Thoracic aorta (tissue), 2 donors: ENCODE results near the gene IMMT. TPM values are rescaled to one million over a fixed set of nuclear protein-coding genes. Genes with fewer than 3 reads are reported as not detected.

ENCODE experiments used
- ATAC-seq: fragments of 150-250 bp; one replicate; pipeline ENCODE4 v1.8.0; 2017; ENCODE audit warnings: low read depth; ENCODE audit not compliant: insufficient number of reproducible peaks, low FRiP score
- DNase-seq: peaks from one replicate; pipeline ENCODE4 v3.0.0-alpha.2; 2020; ENCODE audit warnings: low spot score
- H3K27ac ChIP-seq, 2 donors: fragments of 200-600 bp; sonication (generic); 1 replicate in 1 of 2; 2 replicates in 1 of 2; pipeline ENCODE4 v1.5.1; 2016; ENCODE audit warnings: mild to moderate bottlenecking in 2 of 2, moderate library complexity in 2 of 2
- H3K27me3 ChIP-seq: fragments of 200-600 bp; sonication (generic); replicated peaks from 2 replicates; pipeline ENCODE4 v1.6.0; 2016; ENCODE audit warnings: mild to moderate bottlenecking; ENCODE audit not compliant: insufficient read depth
- H3K36me3 ChIP-seq: fragments of 200-600 bp; sonication (generic); one replicate; pipeline ENCODE4 v1.5.1; 2016
- H3K4me1 ChIP-seq, 2 donors: fragments of 200-600 bp; sonication (generic); 1 replicate in 1 of 2; 2 replicates in 1 of 2; pipeline versions ENCODE4 v1.5.1 to v1.6.0; 2016; ENCODE audit warnings: low read depth in 2 of 2, mild to moderate bottlenecking in 1 of 2; ENCODE audit not compliant: control insufficient read depth in 1 of 2
- H3K4me3 ChIP-seq: fragments of 200-600 bp; sonication (generic); 2 replicates; pipeline ENCODE4 v1.5.1; 2016; ENCODE audit warnings: mild to moderate bottlenecking
- H3K9me3 ChIP-seq: fragments of 200-600 bp; sonication (generic); 2 replicates; pipeline ENCODE4 v1.5.1; 2016
- CTCF ChIP-seq: fragments of 200-600 bp; sonication (generic); IDR thresholded peaks from one replicate; pipeline ENCODE4 v1.5.1; 2019; ENCODE audit warnings: antibody characterized with exemption
- total RNA-seq, 2 donors: library from RNA; depleted of rRNA; stranded (reverse); fragments of >200 nt; gene quantifications; one replicate each; pipeline versions ENCODE4 v1.1.0 to v1.2.3, GENCODE V29; 2016

IMMT gene
- total RNA-seq, 2 donors from 2014 or later, result 33.3 to 54.7 TPM

- no peak for ATAC-seq
- DNase-seq, result no peak
- Histone ChIP-seq H3K36me3 (peaks cover 65% of the 10 kb centered on the region), H3K9me3 (no peaks in the 10 kb centered on the region), H3K4me3 (no peak overlapping the region), H3K4me1 (no peaks in the 10 kb centered on the region), H3K27ac (no peak overlapping the region), H3K27me3 (no peaks in the 10 kb centered on the region)
- no peak for TF ChIP-seq CTCF
Measured at GRCh38 chr2:86147793-86148192, 47.5 kb downstream of the IMMT start.

GRCh38 chr2:86143926-86144685 is 51.2 kb downstream of the IMMT start:
- Histone ChIP-seq H3K27me3 (no peaks in the 10 kb centered on the region), H3K36me3 (peaks cover 58% of the 10 kb centered on the region), H3K4me3 (no peak overlapping the region), H3K9me3 (no peaks in the 10 kb centered on the region), H3K4me1 (no peaks in the 10 kb centered on the region), H3K27ac (no peak overlapping the region)
- no peak for DNase-seq
- no peak for ATAC-seq
- TF ChIP-seq CTCF, result no peak

GRCh38 chr2:86143307-86143706 is 52.0 kb downstream of the IMMT start:
- DNase-seq (no peak), ATAC-seq (no peak)
- Histone ChIP-seq H3K27ac (no peak overlapping the region), H3K36me3 (peaks cover 58% of the 10 kb centered on the region), H3K4me3 (no peak overlapping the region), H3K9me3 (no peaks in the 10 kb centered on the region), H3K27me3 (no peaks in the 10 kb centered on the region), H3K4me1 (no peaks in the 10 kb centered on the region)
- no peak for TF ChIP-seq CTCF

- Histone ChIP-seq H3K36me3 (peaks cover 58% of the 10 kb centered on the region), H3K4me3 (no peak overlapping the region), H3K27me3 (no peaks in the 10 kb centered on the region), H3K4me1 (no peaks in the 10 kb centered on the region), H3K9me3 (no peaks in the 10 kb centered on the region), H3K27ac (no peak overlapping the region)
- TF ChIP-seq CTCF, result no peak
- no peak for DNase-seq
- ATAC-seq, result no peak
Measured at GRCh38 chr2:86142436-86143257, 52.6 kb downstream of the IMMT start.

- Histone ChIP-seq H3K27ac (no peak overlapping the region), H3K4me1 (no peaks in the 10 kb centered on the region), H3K9me3 (no peaks in the 10 kb centered on the region), H3K4me3 (no peak overlapping the region), H3K27me3 (no peaks in the 10 kb centered on the region), H3K36me3 (peaks cover 71% of the 10 kb centered on the region)
- ATAC-seq (no peak), DNase-seq (no peak)
- TF ChIP-seq CTCF, result no peak
Measured at GRCh38 chr2:86140969-86141392, 54.3 kb downstream of the IMMT start.
